ENCODE data around the gene GALNT13.

Gene GALNT13

GRCh38 chr2:153871231-153872221 lies at the start of gene GALNT13:
GALNT13 (plus strand) TSS chr2:153871922.
- H3K4me3 ChIP-seq (ENCODE audit: low read depth, low read length), result peak within 1 kb of the TSS; percentile 67

- H3K4me3 ChIP-seq (ENCODE audit: low read depth, low read length), result no peak overlapping the region
Observed at GRCh38 chr2:153823880-153824279, 47.8 kb upstream of the GALNT13 start.

- H3K4me3 ChIP-seq (ENCODE audit: low read depth, low read length), result no peak overlapping the region
Observed at GRCh38 chr2:153828335-153828734, 43.4 kb upstream of the GALNT13 start.

DNA sequence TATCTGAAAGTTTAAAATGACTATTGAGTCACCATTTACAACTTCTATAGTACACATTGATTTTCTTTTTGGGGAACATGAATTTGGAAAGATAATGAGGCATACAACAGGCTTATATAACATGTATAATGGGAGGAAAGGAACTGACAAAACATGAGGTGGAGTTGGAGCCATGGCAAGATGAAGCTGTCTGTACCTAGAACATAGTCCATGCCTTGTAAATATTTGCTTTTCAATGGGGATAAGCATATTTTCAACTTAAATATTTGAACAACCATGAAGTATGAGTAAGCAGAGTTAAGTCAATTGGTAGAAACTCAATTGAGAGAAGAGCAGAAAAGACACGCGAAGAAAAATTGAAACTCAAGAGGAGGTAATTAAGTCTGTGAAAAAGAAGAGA lies 37.1 kb upstream of the GALNT13 start:
- no peak overlapping the region for H3K4me3 ChIP-seq (ENCODE audit: low read depth, low read length)

DNA sequence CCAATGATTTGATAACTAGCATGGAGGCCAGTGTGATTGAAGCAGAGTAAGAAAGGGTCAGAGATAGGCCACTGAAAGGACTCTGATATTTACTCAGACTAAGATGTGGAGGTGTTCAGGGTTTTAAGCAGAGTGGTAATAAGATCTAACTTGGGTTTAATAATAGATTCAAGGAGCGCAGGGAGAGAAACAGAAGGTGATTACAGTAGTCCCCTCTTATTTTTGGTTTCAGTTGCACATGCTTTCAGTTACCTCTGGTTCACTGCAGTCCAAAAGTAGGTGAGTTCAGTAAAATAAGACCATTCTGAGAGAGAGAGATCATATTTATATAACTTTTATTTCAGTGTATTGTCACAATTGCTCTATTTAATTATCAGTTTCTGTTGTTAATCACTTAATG lies 13.5 kb upstream of the GALNT13 start:
- no peak overlapping the region for H3K4me3 ChIP-seq (ENCODE audit: low read depth, low read length)

- H3K4me3 ChIP-seq (ENCODE audit: low read depth, low read length), result no peak overlapping the region
Observed at GRCh38 chr2:153864022-153864421, 7.7 kb upstream of the GALNT13 start.

DNA sequence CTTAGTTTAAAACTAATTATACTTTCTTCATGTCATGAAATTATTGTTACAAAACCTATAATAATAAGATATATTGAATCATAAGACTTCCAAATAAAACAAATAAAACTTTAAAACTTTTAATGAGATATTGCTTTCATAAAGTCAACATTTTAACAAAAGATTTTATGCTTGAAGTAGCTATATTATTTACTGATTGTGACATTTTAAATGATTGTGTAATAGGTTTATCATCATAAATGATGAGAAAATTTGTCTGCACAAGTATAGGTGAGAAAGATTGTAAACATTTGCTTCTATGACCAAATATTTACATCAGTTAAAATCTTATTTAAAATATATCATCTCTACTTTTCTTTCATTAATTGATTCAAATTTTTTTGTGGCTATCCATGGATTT lies 5.1 kb upstream of the GALNT13 start:
- H3K4me3 ChIP-seq (ENCODE audit: low read depth, low read length), result no peak overlapping the region

GRCh38 chr2:153870308-153870707 lies 1.4 kb upstream of the GALNT13 start:
- H3K4me3 ChIP-seq (ENCODE audit: low read depth, low read length), result no peak overlapping the region

DNA sequence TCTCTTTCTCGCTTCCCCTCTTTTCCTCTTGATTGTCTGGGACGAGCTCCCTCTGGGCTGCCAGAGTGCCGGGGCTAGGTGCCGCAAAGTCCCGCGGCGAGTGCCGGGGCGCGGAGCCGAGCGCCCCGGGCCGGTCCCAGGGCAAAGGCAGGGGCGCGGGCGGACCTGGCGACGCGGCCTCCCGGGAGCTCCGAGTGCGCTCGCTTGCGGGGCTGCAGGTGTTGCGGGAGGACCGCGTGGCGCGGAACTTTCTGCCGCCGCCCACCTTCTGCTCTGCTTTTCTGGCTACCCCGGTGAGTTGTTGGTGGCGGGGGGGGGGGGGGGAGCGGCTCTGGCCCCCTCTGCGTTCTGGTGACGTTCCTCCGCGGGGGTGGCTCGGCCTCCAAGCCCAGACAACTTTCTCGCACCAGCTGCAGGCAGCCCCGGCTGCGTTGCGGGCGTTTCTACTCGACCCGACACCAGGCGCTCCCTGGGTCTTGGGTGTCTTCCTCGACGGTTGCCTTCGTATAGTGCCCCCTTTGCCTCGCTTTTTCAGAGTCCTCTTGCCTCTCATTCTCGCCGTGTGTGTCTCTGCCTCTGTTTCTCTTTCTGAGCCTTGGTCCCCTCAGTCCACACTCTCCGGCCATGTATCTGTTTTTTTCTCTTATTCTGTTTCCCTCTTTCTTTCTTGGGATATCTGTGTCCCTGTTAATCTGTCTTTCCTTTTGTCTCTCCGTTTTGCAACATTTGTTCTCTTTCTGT lies 759 bp downstream of the GALNT13 start:
- H3K4me3 ChIP-seq (ENCODE audit: low read depth, low read length), result peak overlapping the region; percentile 51

- peak overlapping the region; percentile 5 for H3K4me3 ChIP-seq (ENCODE audit: low read depth, low read length)
Observed at GRCh38 chr2:153873052-153874048, 1.6 kb downstream of the GALNT13 start.

DNA sequence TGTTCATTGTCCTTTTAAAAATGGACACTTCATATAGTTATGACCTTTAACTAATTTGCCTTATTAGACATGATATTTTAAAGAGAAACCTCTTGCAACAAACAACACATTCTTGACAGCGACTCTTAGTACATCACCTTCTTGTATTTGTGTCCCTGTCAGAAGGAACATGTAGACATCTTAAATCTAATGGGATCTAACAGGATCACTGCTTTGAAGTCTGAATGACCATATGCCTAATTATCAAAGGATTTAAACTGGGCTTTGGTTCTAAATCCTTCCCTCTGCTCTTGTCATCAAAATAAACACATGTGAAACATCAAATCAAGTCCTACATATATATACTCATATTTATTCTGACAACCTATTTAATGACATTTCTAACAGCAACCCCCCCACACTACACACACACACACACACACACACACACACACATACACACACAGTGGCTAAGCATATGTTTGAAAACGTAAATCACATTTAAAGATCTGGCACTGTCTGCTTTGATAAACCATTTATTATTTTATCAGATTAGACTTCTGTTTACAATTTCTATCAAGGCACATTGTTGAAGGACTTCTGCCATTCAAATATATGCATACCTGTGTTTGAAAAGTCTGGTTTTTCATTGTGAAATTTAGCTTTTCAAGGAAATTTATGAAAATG lies 4.2 kb downstream of the GALNT13 start:
- H3K4me3 ChIP-seq (ENCODE audit: low read depth, low read length), result no peak overlapping the region

DNA sequence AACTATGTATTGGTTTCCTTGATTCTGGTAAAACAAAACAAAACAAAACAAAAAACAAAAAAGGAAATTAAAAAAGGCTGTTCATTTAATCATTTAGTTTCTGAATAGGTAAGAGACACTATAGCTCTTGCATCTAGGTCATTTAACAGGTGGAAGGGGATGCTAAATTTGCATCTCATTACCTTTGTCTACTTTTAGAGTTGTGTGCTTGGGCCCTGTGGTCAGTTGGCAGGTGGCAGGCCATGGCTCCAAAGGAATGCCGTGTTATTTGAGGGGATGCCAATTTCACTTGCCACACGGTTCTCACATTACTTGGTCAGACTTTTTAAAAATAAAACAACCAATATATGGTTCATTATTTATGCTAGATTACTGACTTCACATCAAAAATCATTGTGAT lies 9.2 kb downstream of the GALNT13 start:
- H3K4me3 ChIP-seq (ENCODE audit: low read depth, low read length), result no peak overlapping the region

GRCh38 chr2:153886833-153887232 lies 15.1 kb downstream of the GALNT13 start:
- H3K4me3 ChIP-seq (ENCODE audit: low read depth, low read length), result no peak overlapping the region

DNA sequence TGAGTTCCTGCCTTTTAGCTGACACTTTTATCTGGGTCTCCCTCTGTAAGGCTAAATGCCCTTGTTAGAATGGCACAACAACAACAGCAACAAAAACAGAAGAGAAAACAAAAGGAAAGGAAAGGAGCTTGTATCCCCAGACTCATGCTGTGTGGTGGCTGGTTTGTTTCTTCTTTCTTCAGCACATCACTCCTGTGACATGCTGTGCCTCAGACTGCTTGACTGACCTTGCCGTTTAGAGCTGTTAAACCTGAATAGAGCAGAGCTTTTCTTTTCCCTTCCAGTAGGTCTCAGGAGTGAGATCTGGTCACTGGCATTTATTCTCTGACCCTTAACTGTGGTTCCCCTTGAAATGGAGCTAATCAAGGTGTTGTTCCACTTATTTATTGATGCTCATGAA lies 18.9 kb downstream of the GALNT13 start:
- H3K4me3 ChIP-seq (ENCODE audit: low read depth, low read length), result no peak overlapping the region

DNA sequence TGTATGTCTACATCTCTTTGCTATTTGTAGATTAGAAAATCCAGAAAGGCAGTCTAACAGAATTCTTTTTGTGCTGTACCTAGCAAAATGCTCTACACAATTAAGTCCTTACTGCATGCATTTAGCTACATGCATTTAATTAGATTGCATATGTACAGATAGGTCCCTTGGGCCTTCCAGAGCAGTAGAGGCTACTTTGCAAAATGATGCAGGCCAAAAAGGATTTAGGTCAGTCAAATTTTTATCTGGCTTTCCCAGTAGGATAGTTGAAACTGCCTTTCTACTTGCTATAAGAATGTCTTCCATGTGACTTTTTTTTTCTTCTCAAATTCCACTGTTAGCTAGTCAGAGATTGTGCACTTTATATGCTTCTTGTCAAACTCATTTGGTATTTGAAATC lies 19.3 kb downstream of the GALNT13 start:
- H3K4me3 ChIP-seq (ENCODE audit: low read depth, low read length), result no peak overlapping the region

DNA sequence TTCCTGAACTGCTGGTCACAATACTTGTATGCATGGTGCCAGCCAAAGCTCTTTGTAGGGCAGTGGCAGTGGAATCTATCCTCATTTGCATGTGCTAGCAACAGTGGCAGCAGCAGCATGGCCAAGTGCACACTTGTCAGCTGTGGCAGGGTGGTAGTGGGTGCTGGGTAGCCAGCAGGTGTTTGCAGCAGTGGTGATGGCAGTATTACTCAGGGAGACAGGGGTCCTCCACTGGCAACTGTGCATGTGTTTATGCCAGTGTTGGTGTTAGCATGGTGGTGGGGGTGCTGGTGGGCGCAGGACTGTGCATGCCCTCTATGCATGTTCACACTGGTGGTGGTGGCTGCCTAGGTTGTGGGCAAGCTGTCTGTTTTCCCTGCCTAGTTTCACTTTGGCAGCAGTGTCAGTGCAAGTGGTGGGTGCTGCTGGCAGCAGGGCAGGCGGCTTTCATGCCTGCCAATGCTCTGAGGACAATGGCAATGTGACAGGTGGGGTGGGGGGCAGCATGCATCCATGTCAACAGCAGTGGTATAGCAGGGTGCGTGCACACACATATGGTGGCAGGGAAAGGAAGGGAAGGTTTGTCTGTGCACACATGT lies 41.2 kb downstream of the GALNT13 start:
- no peak overlapping the region for H3K4me3 ChIP-seq (ENCODE audit: low read depth, low read length)

- no peak overlapping the region for H3K4me3 ChIP-seq (ENCODE audit: low read depth, low read length)
Observed at GRCh38 chr2:153917570-153917969, 45.8 kb downstream of the GALNT13 start.

DNA sequence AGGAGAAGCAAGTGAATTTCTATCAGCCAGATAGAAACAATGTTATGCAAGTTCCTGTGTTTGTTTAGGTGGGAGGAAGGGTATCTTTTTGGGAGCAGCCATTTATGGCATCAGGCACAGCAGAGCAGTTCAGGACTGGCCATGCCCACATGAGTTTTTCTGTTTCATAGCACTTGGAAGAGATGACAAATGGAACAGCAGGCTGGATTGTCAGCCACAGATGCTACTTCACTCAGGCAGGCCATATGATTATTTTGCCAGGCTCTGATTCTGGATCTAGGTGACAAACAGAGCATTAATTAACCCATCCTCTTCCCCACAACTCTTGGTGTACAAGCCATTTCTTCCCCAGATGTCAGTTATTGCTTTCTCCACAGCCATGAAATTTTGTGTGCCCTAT lies 63.8 kb downstream of the GALNT13 start:
- no peak overlapping the region for H3K4me3 ChIP-seq (ENCODE audit: low read depth, low read length)

DNA sequence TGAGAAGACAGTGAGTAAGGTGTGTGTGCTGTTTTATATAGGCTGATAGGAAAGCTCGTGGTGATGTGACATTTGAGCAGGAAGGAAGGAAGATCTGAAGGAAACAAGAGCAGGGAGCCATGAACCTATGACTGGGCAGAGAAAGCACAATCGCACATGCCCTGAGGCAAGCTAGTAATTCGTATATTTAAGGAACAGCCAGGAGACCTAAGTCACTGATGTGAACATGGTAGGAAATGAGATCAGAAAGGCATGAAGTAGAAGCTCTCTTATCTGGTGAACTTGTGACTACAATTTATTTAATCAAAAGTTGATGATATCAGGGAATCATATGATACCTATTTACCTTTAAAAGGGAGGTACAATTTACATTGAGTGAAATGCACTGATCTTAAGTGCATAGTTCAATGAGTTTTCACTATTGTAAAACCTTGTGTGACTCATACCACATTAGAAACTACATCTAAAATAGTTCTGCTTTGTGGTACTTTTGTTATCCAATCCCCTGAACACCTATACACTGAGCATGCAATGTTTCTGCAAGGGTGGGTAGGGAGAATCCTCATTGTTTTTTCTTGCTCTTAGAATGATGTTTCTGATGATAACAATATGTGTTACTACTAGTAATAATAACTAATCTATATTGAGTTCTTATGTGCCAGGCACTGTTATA lies 67.5 kb downstream of the GALNT13 start:
- H3K4me3 ChIP-seq (ENCODE audit: low read depth, low read length), result no peak overlapping the region
